ENCODE measurements around the gene WDR64.

The WDR64 gene

GRCh38 chr1:241652012-241652411 lies at the start of gene WDR64:
Gene WDR64 (plus strand): TSS chr1:241652281. CDS start chr1:241652485, 204 bp downstream.
- no peak for DNase-seq

GRCh38 chr1:241603731-241604245 lies 48.3 kb upstream of the WDR64 start:
- DNase-seq, result no peak

GRCh38 chr1:241605146-241605805 lies 46.8 kb upstream of the WDR64 start:
- no peak for DNase-seq

- DNase-seq, result no peak
Measured at GRCh38 chr1:241606544-241606943, 45.5 kb upstream of the WDR64 start.

- no peak for DNase-seq
Measured at GRCh38 chr1:241607497-241607896, 44.6 kb upstream of the WDR64 start.

- no peak for DNase-seq
Measured at GRCh38 chr1:241608379-241609033, 43.6 kb upstream of the WDR64 start.

GRCh38 chr1:241610056-241610815 lies 41.8 kb upstream of the WDR64 start:
- no peak for DNase-seq

GRCh38 chr1:241611063-241611462 lies 41.0 kb upstream of the WDR64 start:
- DNase-seq, result peak; percentile 48

GRCh38 chr1:241611736-241612135 lies 40.3 kb upstream of the WDR64 start:
- no peak for DNase-seq

GRCh38 chr1:241612533-241613477 lies 39.3 kb upstream of the WDR64 start:
- no peak for DNase-seq

GRCh38 chr1:241614144-241614543 lies 37.9 kb upstream of the WDR64 start:
- no peak for DNase-seq

GRCh38 chr1:241614572-241614971 lies 37.5 kb upstream of the WDR64 start:
- DNase-seq, result no peak

- DNase-seq, result no peak
Measured at GRCh38 chr1:241615043-241615974, 36.8 kb upstream of the WDR64 start.

GRCh38 chr1:241617426-241617825 lies 34.7 kb upstream of the WDR64 start:
- no peak for DNase-seq

GRCh38 chr1:241622669-241623068 lies 29.4 kb upstream of the WDR64 start:
- DNase-seq, result no peak

GRCh38 chr1:241624935-241625334 lies 27.1 kb upstream of the WDR64 start:
- DNase-seq, result no peak

GRCh38 chr1:241627453-241628259 lies 24.4 kb upstream of the WDR64 start:
- no peak for DNase-seq

- DNase-seq, result no peak
Measured at GRCh38 chr1:241630005-241630404, 22.1 kb upstream of the WDR64 start.

GRCh38 chr1:241630476-241630875 lies 21.6 kb upstream of the WDR64 start:
- no peak for DNase-seq

- no peak for DNase-seq
Measured at GRCh38 chr1:241630899-241631298, 21.2 kb upstream of the WDR64 start.
